NCI-H524 treated with DMSO at 0.1 percent for 48 hours (cell line): ENCODE data around the gene CDK14.
"Not testable (repeated sequence)": the region's sequence is repeated elsewhere in the genome, so short reads cannot be mapped to it uniquely, and the experiment has no call there.

ENCODE experiments used
- DNase-seq: peaks from one replicate; lab custom pipeline; 2025; lab: John Stamatoyannopoulos, UW

The CDK14 gene

GRCh38 chr7:90629297-90629918 is 33.3 kb downstream of the CDK14 start:
- DNase-seq: peak; percentile 20

GRCh38 chr7:90631502-90631901 is 35.4 kb downstream of the CDK14 start:
- DNase-seq: no peak

GRCh38 chr7:90639683-90640082 is 43.6 kb downstream of the CDK14 start:
- not testable (repeated sequence) for DNase-seq

GRCh38 chr7:90642978-90643377 is 46.9 kb downstream of the CDK14 start:
- DNase-seq: no peak

- no peak for DNase-seq
Observed at GRCh38 chr7:90645784-90646183, 49.7 kb downstream of the CDK14 start.

GRCh38 chr7:90648107-90648506 is 52.0 kb downstream of the CDK14 start:
- no peak for DNase-seq

- DNase-seq: no peak
Observed at GRCh38 chr7:90648834-90649233, 52.7 kb downstream of the CDK14 start.

GRCh38 chr7:90654718-90655427 is 58.8 kb downstream of the CDK14 start:
- no peak for DNase-seq

- DNase-seq: no peak
Observed at GRCh38 chr7:90655566-90655965, 59.4 kb downstream of the CDK14 start.

GRCh38 chr7:90657481-90657880 is 61.4 kb downstream of the CDK14 start:
- no peak for DNase-seq

- no peak for DNase-seq
Observed at GRCh38 chr7:90660100-90660499, 64.0 kb downstream of the CDK14 start.

GRCh38 chr7:90660819-90661218 is 64.7 kb downstream of the CDK14 start:
- no peak for DNase-seq

GRCh38 chr7:90661290-90662151 is 65.4 kb downstream of the CDK14 start:
- no peak for DNase-seq

- no peak for DNase-seq
Observed at GRCh38 chr7:90663176-90663575, 67.1 kb downstream of the CDK14 start.

- DNase-seq: no peak
Observed at GRCh38 chr7:90666186-90666585, 70.1 kb downstream of the CDK14 start.

GRCh38 chr7:90668992-90669391 is 72.9 kb downstream of the CDK14 start:
- no peak for DNase-seq

GRCh38 chr7:90669492-90669891 is 73.4 kb downstream of the CDK14 start:
- no peak for DNase-seq

GRCh38 chr7:90671571-90671970 is 75.5 kb downstream of the CDK14 start:
- no peak for DNase-seq

- no peak for DNase-seq
Observed at GRCh38 chr7:90672210-90672609, 76.1 kb downstream of the CDK14 start.

- DNase-seq: no peak
Observed at GRCh38 chr7:90674625-90675024, 78.5 kb downstream of the CDK14 start.

- no peak for DNase-seq
Observed at GRCh38 chr7:90675982-90676381, 79.9 kb downstream of the CDK14 start.

GRCh38 chr7:90677486-90678404 is 81.6 kb downstream of the CDK14 start:
- no peak for DNase-seq
